WI38 (cell line): ENCODE results near the gene CSF1R.
"Not testable (repeated sequence)": the region's sequence is repeated elsewhere in the genome, so short reads cannot be mapped to it uniquely, and the experiment has no call there.

Source experiments
- H3K4me3 ChIP-seq: 2 replicates; pipeline ENCODE4 v1.5.1; 2011; ENCODE audit warnings: low read depth, mild to moderate bottlenecking, control low read depth, low read length
- CTCF ChIP-seq: IDR thresholded peaks from 2 replicates; pipeline ENCODE4 v1.5.1; 2012; ENCODE audit warnings: low read depth, mild to moderate bottlenecking, control low read depth, low read length

CSF1R gene

GRCh38 chr5:150101023-150101422 lies 14.7 kb upstream of the CSF1R start:
- TF ChIP-seq CTCF: no peak
- H3K4me3 ChIP-seq: no peak overlapping the region

GRCh38 chr5:150097152-150097551 lies 10.8 kb upstream of the CSF1R start:
- no peak for TF ChIP-seq CTCF
- H3K4me3 ChIP-seq: no peak overlapping the region

GRCh38 chr5:150092159-150092787 lies 5.9 kb upstream of the CSF1R start:
- H3K4me3 ChIP-seq: no peak overlapping the region
- TF ChIP-seq CTCF: no peak

GRCh38 chr5:150085191-150085912 lies 1.0 kb downstream of the CSF1R start:
- H3K4me3 ChIP-seq: no peak overlapping the region
- no peak for TF ChIP-seq CTCF

GRCh38 chr5:150084754-150085153 lies 1.6 kb downstream of the CSF1R start:
- H3K4me3 ChIP-seq: not testable (repeated sequence)

- no peak overlapping the region for H3K4me3 ChIP-seq
- TF ChIP-seq CTCF: no peak
Measured at GRCh38 chr5:150082889-150083288, 3.5 kb downstream of the CSF1R start.

- H3K4me3 ChIP-seq: no peak overlapping the region
- TF ChIP-seq CTCF: no peak
Measured at GRCh38 chr5:150082374-150082773, 4.0 kb downstream of the CSF1R start.
